SK-N-SH (cell line): ENCODE data around the gene FGF19. TPM values are rescaled to one million over a fixed set of nuclear protein-coding genes. Genes with fewer than 3 reads are reported as not detected.

Experiments
- CTCF ChIA-PET: fragments of 300-600, 350-600 bp; formaldehyde crosslinking; extraction: SDS; loops from one replicate; lab custom pipeline; 2021; lab: Yijun Ruan, JAX
- POLR2A ChIA-PET: fragments of 350-600 bp; sonication (Branson Sonifier 250); formaldehyde crosslinking; extraction: SDS; loops from one replicate; lab custom pipeline; 2020; ENCODE audit warnings: antibody characterized with exemption, inconsistent platforms; lab: Yijun Ruan, JAX
- DNase-seq: peaks from one replicate; pipeline ENCODE4 v3.0.0; 2012
- H2AFZ ChIP-seq: fragments of 200-600 bp; sonication (generic); 2 replicates; pipeline ENCODE4 v1.8.1; 2016; ENCODE audit warnings: antibody characterized with exemption, mild to moderate bottlenecking, low read depth
- H3F3A ChIP-seq: fragments of 200-600 bp; sonication (generic); replicated peaks from 2 replicates; pipeline ENCODE3; 2016; ENCODE audit warnings: antibody characterized with exemption, mild to moderate bottlenecking; ENCODE audit not compliant: insufficient read depth
- H3K27ac ChIP-seq, 2 experiments: fragments of 200-500 bp in 1 of 2; fragments of 200-600 bp in 1 of 2; sonication (Bioruptor generic) in 1 of 2; sonication (generic), shearing (Covaris generic) in 1 of 2; 2 replicates each; pipeline versions ENCODE4 v1.5.1 to v1.6.1; 2014 to 2016; ENCODE audit warnings: low read depth in 2 of 2, inconsistent platforms in 1 of 2, low read length in 1 of 2, mild to moderate bottlenecking in 1 of 2, mixed read lengths in 1 of 2
- H3K27me3 ChIP-seq: fragments of 200-600 bp; sonication (generic), shearing (Covaris generic); 2 replicates; pipeline ENCODE4 v1.6.1; 2016; ENCODE audit warnings: mixed run types; ENCODE audit not compliant: insufficient read depth
- H3K36me3 ChIP-seq, 2 experiments: fragments of 200-500 bp in 1 of 2; fragments of 200-600 bp in 1 of 2; sonication (Bioruptor generic) in 1 of 2; sonication (generic) in 1 of 2; replicated peaks in 1 of 2; 2 replicates each; pipeline versions ENCODE3 to v1.5.1; 2014 to 2016; ENCODE audit warnings: low read length in 1 of 2, mild to moderate bottlenecking in 1 of 2; ENCODE audit not compliant: insufficient read depth in 2 of 2, control insufficient read depth in 1 of 2
- H3K4me1 ChIP-seq, 2 experiments: fragments of 200-500 bp in 1 of 2; fragments of 200-600 bp in 1 of 2; sonication (Bioruptor generic) in 1 of 2; sonication (generic), shearing (Covaris generic) in 1 of 2; 2 replicates each; pipeline versions ENCODE4 v1.5.1 to v1.6.1; 2014 to 2016; ENCODE audit warnings: low read depth in 1 of 2, low read length in 1 of 2, mixed run types in 1 of 2; ENCODE audit not compliant: insufficient read depth in 2 of 2, control insufficient read depth in 1 of 2
- H3K4me2 ChIP-seq: fragments of 200-600 bp; sonication (generic), shearing (Covaris generic); 2 replicates; pipeline ENCODE4 v1.6.1; 2017; ENCODE audit warnings: mixed run types
- H3K4me3 ChIP-seq, 2 experiments: fragments of 200-500 bp in 1 of 2; fragments of 200-600 bp in 1 of 2; sonication (Bioruptor generic) in 1 of 2; sonication (generic), shearing (Covaris generic) in 1 of 2; 2 replicates each; pipeline versions ENCODE4 v1.5.1 to v1.8.1; 2014 to 2016; ENCODE audit warnings: low read depth in 2 of 2, inconsistent platforms in 1 of 2, low read length in 1 of 2, mild to moderate bottlenecking in 1 of 2, mixed read lengths in 1 of 2, moderate library complexity in 1 of 2
- H3K79me2 ChIP-seq: fragments of 200-600 bp; sonication (generic); 2 replicates; pipeline ENCODE4 v1.8.1; 2017; ENCODE audit warnings: mild to moderate bottlenecking; ENCODE audit not compliant: insufficient read depth
- H3K9ac ChIP-seq: fragments of 200-600 bp; sonication (generic); 2 replicates; pipeline ENCODE4 v1.6.1; 2017; ENCODE audit warnings: mixed run types
- H3K9me2 ChIP-seq: fragments of 200-600 bp; sonication (generic); 2 replicates; pipeline ENCODE4 v1.6.1; 2017; ENCODE audit warnings: mixed run types
- H3K9me3 ChIP-seq: fragments of 200-600 bp; sonication (generic); 2 replicates; pipeline ENCODE4 v1.6.1; 2017; ENCODE audit warnings: mixed run types, mild to moderate bottlenecking, moderate library complexity
- H4K20me1 ChIP-seq: fragments of 200-600 bp; sonication (generic); 2 replicates; pipeline ENCODE4 v1.6.1; 2017; ENCODE audit warnings: mild to moderate bottlenecking, mixed run types; ENCODE audit not compliant: insufficient read depth
- CTCF ChIP-seq: fragments of 200-600 bp; sonication (generic); IDR thresholded peaks from 2 replicates; pipeline ENCODE4 v1.6.1; 2017; ENCODE audit warnings: antibody characterized with exemption, mild to moderate bottlenecking, moderate library complexity
- GABPA ChIP-seq: IDR thresholded peaks from 2 replicates; pipeline ENCODE4 v1.4.0; 2012; ENCODE audit warnings: low read depth, mild to moderate bottlenecking
- IRF3 ChIP-seq: fragments of 150-350 bp; IDR thresholded peaks from 2 replicates; pipeline ENCODE4 v1.6.1; 2016; ENCODE audit warnings: mild to moderate bottlenecking, low read depth, low read length
- JUND ChIP-seq: IDR thresholded peaks from 2 replicates; pipeline ENCODE4 v1.4.0; 2012
- MEF2A ChIP-seq: IDR thresholded peaks from 2 replicates; pipeline ENCODE4 v1.4.0; 2012; ENCODE audit warnings: low read depth, borderline replicate concordance
- MXI1 ChIP-seq: IDR thresholded peaks from 2 replicates; pipeline ENCODE4 v1.6.1; 2012; ENCODE audit warnings: mild to moderate bottlenecking, low read depth, low read length, improper control_type of control experiment
- NRF1 ChIP-seq: IDR thresholded peaks from 2 replicates; pipeline ENCODE4 v1.6.1; 2012; ENCODE audit warnings: low read depth, mild to moderate bottlenecking, low read length
- POLR2AphosphoS5 ChIP-seq: IDR thresholded peaks from 2 replicates; pipeline ENCODE4 v1.6.1; 2012; ENCODE audit warnings: low read depth, low read length
- SMC3 ChIP-seq: IDR thresholded peaks from 2 replicates; pipeline ENCODE4 v1.6.1; 2012; ENCODE audit warnings: low read depth, low read length, improper control_type of control experiment
- TCF12 ChIP-seq: IDR thresholded peaks from 2 replicates; pipeline ENCODE4 v1.4.0; 2012
- USF2 ChIP-seq: fragments of 150-350 bp; IDR thresholded peaks from 2 replicates; pipeline ENCODE4 v1.6.1; 2017; ENCODE audit warnings: antibody characterized with exemption, low read length, low read depth, borderline replicate concordance
- YY1 ChIP-seq: IDR thresholded peaks from 2 replicates; pipeline ENCODE4 v1.4.0; 2012; ENCODE audit warnings: low read depth, mild to moderate bottlenecking
- WGBS: methylation state at CpG from one replicate; pipeline ENCODE4 v1.1.6; 2017; ENCODE audit warnings: low lambda C conversion rate; 5-methylcytosine and 5-hydroxymethylcytosine counted together
- polyA plus RNA-seq, 3 experiments: library from polyadenylated mRNA; depleted of rRNA; stranded (reverse); fragments of >200 nt; gene quantifications; 2 replicates each; pipeline ENCODE4 v1.2.3, GENCODE V29; 2012
- TF ChIP-seq, protein P1 (sequence below): IDR thresholded peaks from 2 replicates; pipeline ENCODE4 v1.4.0; 2012; ENCODE audit warnings: low read depth
- TF ChIP-seq, protein P2 (sequence below): IDR thresholded peaks from 2 replicates; pipeline ENCODE4; 2012

The FGF19 gene
- polyA plus RNA-seq, 1 of the 3 experiments (the other 2 are of a cell fraction): not detected

- H3K4me3 ChIP-seq: no peak overlapping the region
- 50% methylated on average over 5 of the region's 8 CpGs for WGBS
- H4K20me1 ChIP-seq: no peaks in the 10 kb centered on the region
- no peaks in the 10 kb centered on the region; a peak in 1 of 4 replicates for H3K4me1 ChIP-seq
- TF ChIP-seq NRF1 (no peak), SMC3 (no peak), USF2 (no peak)
- no peak overlapping the region for H3K27ac ChIP-seq
- peaks cover 2% of the 10 kb centered on the region for H3F3A ChIP-seq
- no peaks in the 10 kb centered on the region for H3K36me3 ChIP-seq
- H3K9me2 ChIP-seq: no peaks in the 10 kb centered on the region
- no peak overlapping the region for H2AFZ ChIP-seq
- no peak overlapping the region for H3K9ac ChIP-seq
- H3K79me2 ChIP-seq: no peaks in the 10 kb centered on the region
- no peaks in the 10 kb centered on the region for H3K9me3 ChIP-seq
- no peak overlapping the region for H3K4me2 ChIP-seq
- POLR2A ChIA-PET: no interaction called here
- no peak for DNase-seq
- CTCF ChIA-PET: interaction anchor here (0.8 to 4.9 kb wide), 16 partner anchors 9 to 513 kb away, joined by 3 to 55 read pairs (median 6); no protein-coding TSS in a partner anchor
- peaks cover 6% of the 10 kb centered on the region; the same call in 1 of the 2 replicates for H3K27me3 ChIP-seq
These were observed 17.0 kb downstream of the FGF19 start for GRCh38 chr11:69686856-69687255.

- H3K79me2 ChIP-seq: no peaks in the 10 kb centered on the region
- WGBS: 81% methylated on average over 10 of the region's 13 CpGs
- H4K20me1 ChIP-seq: no peaks in the 10 kb centered on the region
- no peak overlapping the region for H3K4me3 ChIP-seq
- H3K9ac ChIP-seq: no peak overlapping the region
- no peak overlapping the region for H2AFZ ChIP-seq
- ChIA-PET POLR2A (no interaction called here), CTCF (interaction anchor here (0.8 to 4.9 kb wide), 17 partner anchors 9 to 514 kb away, joined by 3 to 55 read pairs (median 5); no protein-coding TSS in a partner anchor)
- peaks cover 6% of the 10 kb centered on the region; the same call in 1 of the 2 replicates for H3K27me3 ChIP-seq
- H3K27ac ChIP-seq: no peak overlapping the region
- H3K4me1 ChIP-seq: no peaks in the 10 kb centered on the region; a peak in 1 of 4 replicates
- H3K4me2 ChIP-seq: no peak overlapping the region
- TF ChIP-seq POLR2AphosphoS5: no peak
- no peak for TF ChIP-seq MXI1
- no peak for TF ChIP-seq JUND
- no peak for TF ChIP-seq GABPA
- no peak for TF ChIP-seq SMC3
- TF ChIP-seq USF2: no peak
- TF ChIP-seq MEF2A: no peak
- no peak for TF ChIP-seq TCF12
- TF ChIP-seq, protein P1, sequence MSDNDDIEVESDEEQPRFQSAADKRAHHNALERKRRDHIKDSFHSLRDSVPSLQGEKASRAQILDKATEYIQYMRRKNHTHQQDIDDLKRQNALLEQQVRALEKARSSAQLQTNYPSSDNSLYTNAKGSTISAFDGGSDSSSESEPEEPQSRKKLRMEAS: no peak
- no peaks in the 10 kb centered on the region for H3K9me2 ChIP-seq
- H3K36me3 ChIP-seq: no peaks in the 10 kb centered on the region
- no peak for DNase-seq
- H3K9me3 ChIP-seq: no peaks in the 10 kb centered on the region
- peaks cover 4% of the 10 kb centered on the region for H3F3A ChIP-seq
These were observed 17.4 kb downstream of the FGF19 start for GRCh38 chr11:69686452-69686851.

GRCh38 chr11:69685348-69685747 lies 18.5 kb downstream of the FGF19 start:
- ChIA-PET CTCF (interaction anchor here (0.6 to 4.9 kb wide), 31 partner anchors 9 to 796 kb away, joined by 3 to 55 read pairs (median 5); partner anchors contain the start of gene LTO1), POLR2A (no interaction called here)
- Histone ChIP-seq H3K9me2 (no peaks in the 10 kb centered on the region), H3K4me1 (no peaks in the 10 kb centered on the region; a peak in 1 of 4 replicates), H3F3A (peaks cover 4% of the 10 kb centered on the region), H3K9ac (no peak overlapping the region), H3K4me3 (no peak overlapping the region), H4K20me1 (no peaks in the 10 kb centered on the region), H3K9me3 (no peaks in the 10 kb centered on the region), H3K27me3 (no peaks in the 10 kb centered on the region), H3K36me3 (no peaks in the 10 kb centered on the region), H3K27ac (no peak overlapping the region), H3K4me2 (peak overlapping the region; percentile 63), H3K79me2 (no peaks in the 10 kb centered on the region), H2AFZ (no peak overlapping the region)
- WGBS: 37% methylated on average over 8 of the region's 8 CpGs
- no peak for DNase-seq
- TF ChIP-seq CTCF (no peak), GABPA (no peak), IRF3 (no peak), YY1 (no peak)
- TF ChIP-seq, protein P2, sequence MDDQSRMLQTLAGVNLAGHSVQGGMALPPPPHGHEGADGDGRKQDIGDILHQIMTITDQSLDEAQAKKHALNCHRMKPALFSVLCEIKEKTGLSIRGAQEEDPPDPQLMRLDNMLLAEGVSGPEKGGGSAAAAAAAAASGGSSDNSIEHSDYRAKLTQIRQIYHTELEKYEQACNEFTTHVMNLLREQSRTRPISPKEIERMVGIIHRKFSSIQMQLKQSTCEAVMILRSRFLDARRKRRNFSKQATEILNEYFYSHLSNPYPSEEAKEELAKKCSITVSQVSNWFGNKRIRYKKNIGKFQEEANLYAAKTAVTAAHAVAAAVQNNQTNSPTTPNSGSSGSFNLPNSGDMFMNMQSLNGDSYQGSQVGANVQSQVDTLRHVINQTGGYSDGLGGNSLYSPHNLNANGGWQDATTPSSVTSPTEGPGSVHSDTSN: no peak
- TF ChIP-seq, protein P1: no peak
